ENCODE measurements around the gene LGSN.
"Not testable (repeated sequence)": the region's sequence is repeated elsewhere in the genome, so short reads cannot be mapped to it uniquely, and the experiment has no call there.

Gene LGSN

DNA sequence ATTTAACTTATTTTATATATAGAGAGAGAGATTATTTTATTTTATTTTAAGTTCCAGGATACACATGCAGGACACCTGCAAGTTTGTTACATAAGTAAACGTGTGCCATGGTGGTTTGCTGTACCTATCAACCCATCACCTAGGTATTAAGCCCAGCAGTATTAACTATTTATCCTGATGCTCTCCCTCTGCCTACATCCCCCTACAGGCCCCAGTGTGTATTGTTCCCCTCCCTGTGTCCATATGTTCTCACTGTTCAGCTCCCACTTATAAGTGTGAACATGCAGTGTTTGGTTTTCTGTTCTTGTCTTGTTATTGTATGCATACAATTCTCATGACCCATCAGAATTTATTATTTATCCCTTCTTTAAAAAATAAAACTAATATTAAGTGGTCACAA lies 73.9 kb downstream of the LGSN start:
- H3K27ac ChIP-seq: no peak overlapping the region

DNA sequence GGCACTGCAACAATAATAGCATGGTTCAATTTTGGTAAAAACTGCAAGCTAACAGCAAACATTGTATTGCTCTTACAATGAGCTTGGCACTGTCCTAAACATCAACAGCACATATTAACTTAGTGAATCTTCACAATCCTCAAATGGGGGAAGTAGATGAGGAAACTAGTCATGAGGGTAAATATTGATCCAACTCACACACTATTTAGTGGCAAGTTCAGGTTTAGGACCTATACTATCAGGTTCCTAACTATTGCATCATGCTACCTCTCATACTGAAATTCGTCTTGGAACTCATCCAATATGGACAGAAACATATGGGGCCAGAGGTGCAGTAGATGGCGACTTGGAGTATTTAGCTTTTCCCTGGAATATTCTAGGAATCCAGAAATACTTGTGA lies 74.4 kb downstream of the LGSN start:
- H3K27ac ChIP-seq: no peak overlapping the region
- TF ChIP-seq, protein P1, sequence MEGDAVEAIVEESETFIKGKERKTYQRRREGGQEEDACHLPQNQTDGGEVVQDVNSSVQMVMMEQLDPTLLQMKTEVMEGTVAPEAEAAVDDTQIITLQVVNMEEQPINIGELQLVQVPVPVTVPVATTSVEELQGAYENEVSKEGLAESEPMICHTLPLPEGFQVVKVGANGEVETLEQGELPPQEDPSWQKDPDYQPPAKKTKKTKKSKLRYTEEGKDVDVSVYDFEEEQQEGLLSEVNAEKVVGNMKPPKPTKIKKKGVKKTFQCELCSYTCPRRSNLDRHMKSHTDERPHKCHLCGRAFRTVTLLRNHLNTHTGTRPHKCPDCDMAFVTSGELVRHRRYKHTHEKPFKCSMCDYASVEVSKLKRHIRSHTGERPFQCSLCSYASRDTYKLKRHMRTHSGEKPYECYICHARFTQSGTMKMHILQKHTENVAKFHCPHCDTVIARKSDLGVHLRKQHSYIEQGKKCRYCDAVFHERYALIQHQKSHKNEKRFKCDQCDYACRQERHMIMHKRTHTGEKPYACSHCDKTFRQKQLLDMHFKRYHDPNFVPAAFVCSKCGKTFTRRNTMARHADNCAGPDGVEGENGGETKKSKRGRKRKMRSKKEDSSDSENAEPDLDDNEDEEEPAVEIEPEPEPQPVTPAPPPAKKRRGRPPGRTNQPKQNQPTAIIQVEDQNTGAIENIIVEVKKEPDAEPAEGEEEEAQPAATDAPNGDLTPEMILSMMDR (IDR thresholded peaks at IDR 0.05): no peak
- H3K4me3 ChIP-seq: no peak overlapping the region
- no peak for DNase-seq (ENCODE audit: low spot score)

More for the DNA sequence above, 73.9 kb downstream of the LGSN start:
- TF ChIP-seq, protein P1 (IDR thresholded peaks at IDR 0.05): no peak
- H3K4me3 ChIP-seq: no peak overlapping the region
- no peak for DNase-seq (ENCODE audit: low spot score)

DNA sequence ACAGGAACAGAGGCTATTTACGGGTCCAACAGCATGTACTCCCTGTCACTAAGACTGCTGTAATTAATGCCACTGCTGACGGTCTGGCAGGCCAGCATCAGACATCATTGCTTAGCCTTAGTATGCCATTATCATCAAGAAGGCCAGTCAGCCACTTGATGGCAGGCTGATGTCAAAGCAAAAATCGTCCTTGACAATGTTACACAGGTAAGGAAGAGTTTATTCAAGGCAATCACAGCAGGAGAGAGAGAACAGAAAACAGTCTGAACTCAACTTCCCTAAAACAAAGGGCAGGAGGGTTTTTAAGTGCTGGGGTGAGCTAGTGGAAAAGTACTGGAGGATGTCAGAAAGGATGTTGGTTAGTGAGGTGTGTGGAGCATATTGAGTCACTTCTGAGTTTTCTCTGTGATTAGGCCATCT lies 83.4 kb downstream of the LGSN start:
- TF ChIP-seq, protein P1 (IDR thresholded peaks at IDR 0.05): no peak
- no peak for DNase-seq (ENCODE audit: low spot score)
- H3K27ac ChIP-seq: no peak overlapping the region
- H3K4me3 ChIP-seq: no peak overlapping the region

- not testable (repeated sequence) for DNase-seq (ENCODE audit: low spot score); H3K4me3 ChIP-seq; H3K27ac ChIP-seq
Observed at GRCh38 chr6:63230511-63230910, 89.3 kb downstream of the LGSN start.

DNA sequence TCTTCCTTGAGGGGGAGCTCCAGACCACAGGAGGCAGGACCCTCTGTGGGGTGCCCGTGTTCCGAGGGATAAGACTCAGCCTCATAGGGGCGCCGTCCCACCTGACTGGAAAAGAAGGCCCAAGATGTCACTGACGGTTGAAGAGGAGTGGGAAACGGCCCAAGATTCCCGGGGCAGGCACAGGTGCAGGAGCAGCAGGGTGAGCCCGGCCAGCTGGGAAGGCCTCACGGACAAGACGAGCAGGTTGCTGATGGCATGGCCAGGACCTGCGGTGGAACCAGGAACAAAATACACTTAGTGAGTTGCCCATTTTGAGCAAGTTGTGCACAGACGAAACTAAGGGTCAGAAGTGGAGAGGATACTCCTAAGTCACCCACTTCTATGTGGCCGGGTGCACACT lies 89.8 kb downstream of the LGSN start:
- DNase-seq (ENCODE audit: low spot score): not testable (repeated sequence)

DNA sequence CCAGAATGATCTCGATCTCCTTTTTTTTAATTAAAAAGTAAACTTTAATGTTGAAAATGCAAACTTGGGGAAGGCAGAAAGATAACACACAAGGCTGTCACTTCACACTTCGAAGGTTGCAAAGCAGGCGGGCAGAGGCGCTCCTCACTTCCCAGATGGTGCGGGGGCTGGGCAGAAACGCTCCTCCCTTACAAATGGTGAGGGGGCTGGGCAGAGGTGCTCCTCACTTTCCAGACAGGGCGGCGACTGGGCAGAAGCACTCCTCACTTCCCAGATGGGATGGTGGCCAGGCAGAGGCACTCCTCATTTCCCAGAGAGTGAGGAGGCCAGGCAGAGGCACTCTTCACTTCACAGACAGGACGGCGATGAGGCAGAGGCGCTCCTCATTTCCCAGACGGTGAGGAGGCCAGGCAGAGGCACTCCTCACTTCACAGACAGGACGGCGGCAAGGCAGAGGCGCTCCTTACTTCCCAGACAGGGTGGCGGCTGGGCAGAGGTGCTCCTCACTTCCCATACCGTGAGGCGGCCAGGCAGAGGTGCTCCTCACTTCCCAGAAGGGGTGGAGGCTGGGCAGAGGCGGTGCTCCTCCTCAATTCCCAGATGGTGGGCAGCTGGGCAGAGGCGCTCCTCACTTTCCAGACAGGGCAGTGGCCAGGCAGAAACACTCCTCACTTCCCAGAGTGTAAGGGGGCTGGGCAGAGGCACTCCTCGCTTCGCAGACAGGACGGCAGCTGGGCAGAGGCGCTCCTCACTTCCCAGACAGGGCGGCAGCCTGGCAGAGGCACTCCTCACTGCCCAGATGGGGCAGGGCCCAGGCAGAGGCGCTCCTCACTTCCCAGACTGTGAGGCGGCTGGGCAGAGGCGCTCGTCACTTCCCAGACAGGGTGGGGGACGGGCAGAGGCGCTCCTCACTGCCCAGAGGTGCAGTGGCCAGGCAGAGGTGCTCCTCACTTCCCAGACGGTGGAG lies 91.6 kb downstream of the LGSN start:
- H3K4me3 ChIP-seq; DNase-seq (ENCODE audit: low spot score); H3K27ac ChIP-seq: not testable (repeated sequence)

More for the DNA sequence above, 89.8 kb downstream of the LGSN start:
- H3K27ac ChIP-seq, H3K4me3 ChIP-seq: not testable (repeated sequence)

DNA sequence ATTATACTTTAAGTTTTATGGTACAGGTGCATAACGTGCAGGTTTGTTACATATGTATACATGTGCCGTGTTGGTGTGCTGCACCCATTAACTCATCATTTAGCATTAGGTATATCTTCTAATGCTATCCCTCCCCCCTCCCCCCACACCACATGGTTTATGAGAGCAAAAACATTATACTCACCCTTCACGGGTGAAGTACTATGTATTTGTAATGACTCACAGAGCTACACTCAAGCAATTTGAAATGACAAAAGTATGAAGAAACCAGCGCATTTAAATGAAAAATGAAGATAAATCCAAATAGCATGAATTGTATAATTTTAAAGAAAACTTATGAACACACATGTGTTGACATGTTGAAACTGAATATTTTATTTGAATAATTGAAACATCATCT lies 93.8 kb downstream of the LGSN start:
- H3K4me3 ChIP-seq; DNase-seq (ENCODE audit: low spot score); H3K27ac ChIP-seq: not testable (repeated sequence)
